CD4-positive, CD25-positive, alpha-beta regulatory T cell (primary cell): ENCODE measurements around the gene AIG1. TPM values are rescaled to one million over a fixed set of nuclear protein-coding genes. Genes with fewer than 3 reads are reported as not detected.
"Not testable (repeated sequence)": the region's sequence is repeated elsewhere in the genome, so short reads cannot be mapped to it uniquely, and the experiment has no call there.

ENCODE experiments used
- ATAC-seq, 2 donors: fragments of 150-1000 bp; cut with Tn5 transposase; one replicate each; pipeline ENCODE4 v1.10.0; 2021; ENCODE audit warnings: low read depth in 2 of 2, moderate number of reproducible peaks in 2 of 2, moderate library complexity in 1 of 2
- DNase-seq, 3 donors: peaks; one replicate each; pipeline versions ENCODE4 v3.0.0 to v3.0.0-alpha.2; 2012 to 2022; ENCODE audit warnings: mixed read lengths in 1 of 3
- H3K27ac ChIP-seq: one replicate; pipeline ENCODE4 v1.7.0; 2013; ENCODE audit warnings: mild to moderate bottlenecking, low read length; ENCODE audit not compliant: insufficient read depth, poor library complexity, severe bottlenecking
- H3K27me3 ChIP-seq: one replicate; pipeline ENCODE4 v1.7.0; 2013; ENCODE audit warnings: low read length; ENCODE audit not compliant: control insufficient read depth, insufficient read depth
- H3K36me3 ChIP-seq: one replicate; pipeline ENCODE4 v1.7.0; 2013; ENCODE audit warnings: mild to moderate bottlenecking, low read length, moderate library complexity; ENCODE audit not compliant: control insufficient read depth, insufficient read depth
- H3K4me1 ChIP-seq: 2 replicates; pipeline ENCODE4 v1.7.0; 2013; ENCODE audit warnings: mild to moderate bottlenecking, low read length; ENCODE audit not compliant: insufficient read depth, control insufficient read depth, poor library complexity, severe bottlenecking
- H3K4me3 ChIP-seq: one replicate; pipeline ENCODE4 v1.7.0; 2013; ENCODE audit warnings: low read depth, mild to moderate bottlenecking, low read length, moderate library complexity
- H3K9me3 ChIP-seq, 2 experiments: 1 replicate in 1 of 2; 2 replicates in 1 of 2; pipeline ENCODE4 v1.7.0; 2013; ENCODE audit warnings: low read length in 2 of 2, mild to moderate bottlenecking in 1 of 2, moderate library complexity in 1 of 2; ENCODE audit not compliant: control insufficient read depth in 2 of 2
- H3K27ac Mint-ChIP-seq, 3 donors: one replicate each; pipeline ENCODE4 v1.8.0; 2020 to 2022; ENCODE audit warnings: mild to moderate bottlenecking in 3 of 3, mixed read lengths in 3 of 3, moderate library complexity in 2 of 3
- H3K27me3 Mint-ChIP-seq: one replicate; pipeline ENCODE4 v1.8.0; 2022; ENCODE audit warnings: mild to moderate bottlenecking, mixed read lengths
- H3K36me3 Mint-ChIP-seq: one replicate; pipeline ENCODE4 v1.8.0; 2020; ENCODE audit warnings: mixed read lengths
- H3K4me1 Mint-ChIP-seq, 4 donors: one replicate each; pipeline ENCODE4 v1.8.0; 2020 to 2022; ENCODE audit warnings: mixed read lengths in 4 of 4, mild to moderate bottlenecking in 1 of 4
- H3K4me3 Mint-ChIP-seq, 4 donors: one replicate each; pipeline ENCODE4 v1.8.0; 2020 to 2022; ENCODE audit warnings: mild to moderate bottlenecking in 4 of 4, mixed read lengths in 4 of 4, moderate library complexity in 3 of 4
- H3K9me3 Mint-ChIP-seq, 7 donors: one replicate each; pipeline ENCODE4 v1.8.0; 2020 to 2022; ENCODE audit warnings: mixed read lengths in 7 of 7, mild to moderate bottlenecking in 3 of 7, moderate library complexity in 2 of 7
- polyA plus RNA-seq, 4 donors: library from polyadenylated mRNA; unstranded; fragments of 300-500 nt; fragmentation: Illumina TruSeq; gene quantifications; one replicate each; pipeline ENCODE4 v1.2.3, GENCODE V29; 2021
- total RNA-seq: library from RNA; stranded (reverse); gene quantifications from one replicate; pipeline ENCODE4 v1.2.3, GENCODE V29; 2022

Gene AIG1
- total and polyA plus RNA-seq, 5 donors from 2014 or later: 4.2 to 19.6 (median 13.9) TPM

DNA sequence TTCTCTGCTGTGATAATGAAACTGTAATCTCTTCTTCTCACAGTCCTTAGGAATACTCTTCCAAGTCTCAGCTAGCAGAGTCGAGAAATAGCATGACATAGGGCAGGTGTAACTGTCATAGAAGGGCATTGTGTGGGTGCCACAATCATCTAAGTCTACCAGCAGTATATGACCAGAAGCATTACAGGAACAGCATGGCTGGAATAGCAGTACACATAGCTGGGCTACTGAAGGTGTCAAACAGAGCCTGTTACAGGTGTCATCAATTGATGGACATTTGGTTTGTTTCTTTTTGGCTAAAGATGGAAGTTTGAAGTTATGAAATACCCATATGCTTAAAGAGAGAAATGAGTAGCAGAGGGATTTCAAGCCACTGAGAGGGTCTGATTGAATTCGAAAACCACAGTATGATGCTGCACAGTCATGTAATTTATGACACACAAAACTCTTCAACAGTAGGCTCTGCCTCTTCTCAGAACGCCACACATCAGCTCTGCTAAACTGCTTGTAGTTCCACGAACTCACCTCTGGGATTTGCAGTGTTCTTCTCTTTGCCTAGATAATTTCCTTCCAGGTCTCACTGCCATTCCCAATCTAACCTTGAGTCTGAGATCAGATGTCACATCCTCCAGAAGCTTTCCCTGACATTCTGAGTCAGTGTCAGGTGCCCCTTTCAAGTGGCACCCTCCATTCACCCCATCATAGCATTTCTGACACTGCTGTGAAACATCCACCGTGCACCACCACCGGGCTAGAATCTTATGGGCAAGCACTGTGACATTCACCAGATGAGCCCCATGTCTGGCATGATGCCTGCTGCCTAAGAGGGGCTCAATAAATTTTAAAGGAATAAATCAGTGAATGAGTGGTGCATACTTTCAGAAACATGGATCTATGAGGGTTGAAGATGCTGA, 238.8 kb downstream of the AIG1 start:
- no peak for ATAC-seq
- Histone ChIP-seq H3K9me3 (no peaks in the 10 kb centered on the region), H3K27ac (no peak overlapping the region), H3K4me1 (no peaks in the 10 kb centered on the region), H3K36me3 (no peaks in the 10 kb centered on the region), H3K4me3 (no peak overlapping the region), H3K27me3 (no peaks in the 10 kb centered on the region)
- no peak for DNase-seq
- peaks cover 0 to 3% (median 1%) of the 10 kb centered on the region in 7 donors for H3K9me3 Mint-ChIP-seq
- H3K27me3 Mint-ChIP-seq: peaks cover 5% of the 10 kb centered on the region
- no peak overlapping the region for H3K4me3 Mint-ChIP-seq
- H3K27ac Mint-ChIP-seq: no peak overlapping the region
- peaks cover 6% of the 10 kb centered on the region for H3K36me3 Mint-ChIP-seq
- H3K4me1 Mint-ChIP-seq: no peaks in the 10 kb centered on the region

DNA sequence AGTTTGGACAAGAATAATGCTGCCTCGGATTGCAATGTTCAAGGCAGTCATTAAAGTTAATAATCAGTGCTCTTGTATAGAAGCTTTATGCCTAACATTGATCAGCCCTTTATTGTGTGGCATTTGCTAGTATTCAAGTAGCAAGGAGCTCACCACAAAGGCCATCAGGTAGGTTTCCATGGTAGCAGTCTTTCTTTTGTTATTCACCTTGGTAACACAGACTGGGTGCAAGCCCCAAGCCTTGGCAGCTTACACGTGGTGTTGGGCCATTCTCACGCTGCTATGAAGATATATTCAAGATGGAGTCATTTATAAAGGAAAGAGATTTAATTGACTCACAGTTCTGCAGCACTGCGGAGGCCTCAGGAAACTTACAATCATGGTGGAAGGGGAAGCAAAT, 240.5 kb downstream of the AIG1 start:
- H3K27me3 Mint-ChIP-seq: peaks cover 5% of the 10 kb centered on the region

DNA sequence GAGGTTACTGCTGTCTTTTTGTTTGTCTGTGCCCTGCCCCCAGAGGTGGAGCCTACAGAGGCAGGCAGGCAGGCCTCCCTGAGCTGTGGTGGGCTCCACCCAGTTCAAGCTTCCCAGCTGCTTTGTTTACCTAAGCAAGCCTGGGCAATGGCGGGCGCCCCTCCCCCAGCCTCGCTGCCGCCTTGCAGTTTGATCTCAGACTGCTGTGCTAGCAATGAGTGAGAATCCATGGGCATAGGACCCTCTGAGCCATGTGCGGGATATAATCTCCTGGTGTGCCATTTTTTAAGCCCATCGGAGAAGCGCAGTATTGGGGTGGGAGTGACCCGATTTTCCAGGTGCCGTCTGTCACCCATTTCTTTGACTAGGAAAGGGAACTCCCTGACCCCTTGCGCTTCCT, 247.1 kb downstream of the AIG1 start:
- peaks cover 10% of the 10 kb centered on the region for H3K27me3 Mint-ChIP-seq
- H3K36me3 ChIP-seq, H3K27ac ChIP-seq, H3K27me3 ChIP-seq, ATAC-seq, H3K36me3 Mint-ChIP-seq, H3K4me1 ChIP-seq, H3K9me3 ChIP-seq, H3K9me3 Mint-ChIP-seq, H3K4me1 Mint-ChIP-seq, H3K4me3 ChIP-seq, H3K27ac Mint-ChIP-seq, H3K4me3 Mint-ChIP-seq, DNase-seq: not testable (repeated sequence)

More for the DNA sequence above, 240.5 kb downstream of the AIG1 start:
- H3K9me3 Mint-ChIP-seq: peaks cover 0 to 6% (median 1%) of the 10 kb centered on the region in 7 donors
- no peaks in the 10 kb centered on the region for H3K4me1 Mint-ChIP-seq
- H3K4me1 ChIP-seq: no peaks in the 10 kb centered on the region
- no peak overlapping the region for H3K27ac ChIP-seq
- no peaks in the 10 kb centered on the region for H3K36me3 ChIP-seq
- H3K27me3 ChIP-seq: no peaks in the 10 kb centered on the region
- no peak overlapping the region for H3K27ac Mint-ChIP-seq
- H3K36me3 Mint-ChIP-seq: peaks cover 6% of the 10 kb centered on the region
- no peak for ATAC-seq
- no peaks in the 10 kb centered on the region for H3K9me3 ChIP-seq
- no peak overlapping the region for H3K4me3 Mint-ChIP-seq
- DNase-seq: no peak
- H3K4me3 ChIP-seq: no peak overlapping the region

DNA sequence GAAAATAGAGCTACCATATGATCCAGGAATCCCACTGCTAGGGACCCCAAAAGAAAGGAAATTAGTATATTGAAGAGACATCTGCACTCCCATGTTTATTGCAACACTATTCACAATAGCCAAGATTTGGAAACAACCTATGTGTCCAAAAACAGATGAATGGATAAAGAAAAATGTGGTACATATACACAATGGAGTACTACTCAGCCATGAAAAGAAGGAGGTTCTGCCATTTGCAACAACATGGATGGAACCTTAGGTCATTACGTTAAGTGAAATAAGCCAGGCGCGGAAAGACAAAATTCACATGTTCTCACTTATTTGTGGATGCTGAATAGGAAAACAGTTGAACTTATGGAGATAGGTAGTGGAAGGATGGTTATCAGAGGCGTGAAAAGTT, 252.5 kb downstream of the AIG1 start:
- Histone ChIP-seq H3K36me3 (no peaks in the 10 kb centered on the region), H3K27ac (no peak overlapping the region)

DNA sequence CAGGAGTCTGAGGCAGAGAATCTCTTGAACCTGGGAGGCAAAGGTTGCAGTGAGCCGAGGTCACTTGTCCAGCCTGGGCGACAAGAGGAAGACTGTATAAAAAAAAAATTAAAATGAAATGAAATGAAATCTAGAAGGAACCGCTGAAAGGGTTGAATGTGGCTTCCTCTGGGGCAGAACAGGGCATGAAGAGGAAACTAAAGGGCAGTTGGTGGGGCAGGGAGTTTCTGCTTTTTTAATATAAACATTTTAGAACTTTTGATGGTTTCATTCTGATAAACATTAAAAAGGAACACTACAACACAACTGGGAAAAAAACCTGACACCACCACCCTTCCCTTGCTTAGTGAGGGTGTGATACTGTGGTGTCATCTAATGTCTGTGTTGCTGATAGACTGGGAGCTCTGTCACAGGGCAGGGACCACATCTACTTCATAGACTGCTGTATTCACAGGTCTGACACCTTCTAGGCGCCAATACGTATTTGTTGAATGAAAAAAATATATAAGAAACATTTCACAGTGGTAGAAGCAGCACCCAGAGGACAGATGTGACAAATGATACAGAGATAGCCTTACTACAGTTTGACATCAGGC, 260.9 kb downstream of the AIG1 start:
- peaks cover 0 to 13% (median 5%) of the 10 kb centered on the region in 7 donors for H3K9me3 Mint-ChIP-seq
- no peaks in the 10 kb centered on the region for H3K36me3 Mint-ChIP-seq
- no peak for ATAC-seq
- no peaks in the 10 kb centered on the region for H3K9me3 ChIP-seq
- no peak overlapping the region for H3K27ac ChIP-seq
- H3K4me1 Mint-ChIP-seq: no peaks in the 10 kb centered on the region
- H3K4me3 ChIP-seq: no peak overlapping the region
- DNase-seq: no peak
- no peak overlapping the region for H3K4me3 Mint-ChIP-seq
- no peaks in the 10 kb centered on the region for H3K36me3 ChIP-seq
- no peak overlapping the region for H3K27ac Mint-ChIP-seq
- no peaks in the 10 kb centered on the region for H3K4me1 ChIP-seq
- peaks cover 2% of the 10 kb centered on the region for H3K27me3 ChIP-seq
- H3K27me3 Mint-ChIP-seq: peaks cover 5% of the 10 kb centered on the region

More for the DNA sequence above, 252.5 kb downstream of the AIG1 start:
- Mint-ChIP-seq H3K27ac (peak overlapping the region in 1 of 3 donors; percentile 18), H3K4me1 (no peaks in the 10 kb centered on the region), H3K36me3 (no peaks in the 10 kb centered on the region), H3K4me3 (no peak overlapping the region), H3K9me3 (peaks cover 0 to 30% (median 7%) of the 10 kb centered on the region in 7 donors), H3K27me3 (peaks cover 27% of the 10 kb centered on the region)
- Histone ChIP-seq H3K9me3 (peaks cover 0 to 2% of the 10 kb centered on the region in 2 experiments), H3K27me3 (no peaks in the 10 kb centered on the region), H3K4me3 (no peak overlapping the region), H3K4me1 (no peaks in the 10 kb centered on the region)
- no peak for ATAC-seq
- no peak for DNase-seq

DNA sequence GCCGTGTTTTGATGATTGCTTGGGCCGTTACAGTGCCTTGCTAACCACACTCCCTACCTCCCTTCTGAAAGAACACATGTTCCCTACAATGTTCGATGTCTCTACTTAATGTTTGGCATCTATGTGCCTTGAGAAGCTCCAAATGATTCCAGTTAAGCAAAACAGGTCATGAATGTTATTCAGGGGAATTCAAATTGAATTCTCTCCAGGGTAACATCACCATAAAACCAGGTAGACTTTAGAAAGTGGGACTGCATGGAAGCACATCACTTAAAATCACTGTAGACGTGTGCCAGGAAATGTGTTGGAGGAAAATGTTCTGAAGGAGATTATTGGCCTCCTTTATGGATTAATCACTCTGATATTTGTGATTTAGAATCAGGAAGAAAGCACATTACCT, 261.7 kb downstream of the AIG1 start:
- ATAC-seq (no peak), DNase-seq (no peak)
- Mint-ChIP-seq H3K27me3 (peaks cover under 1% of the 10 kb centered on the region), H3K9me3 (peaks cover 0 to 8% (median 1%) of the 10 kb centered on the region in 7 donors), H3K4me3 (no peak overlapping the region), H3K36me3 (no peaks in the 10 kb centered on the region), H3K27ac (no peak overlapping the region), H3K4me1 (no peaks in the 10 kb centered on the region)
- H3K4me1 ChIP-seq: no peaks in the 10 kb centered on the region
- H3K27me3 ChIP-seq: peaks cover 2% of the 10 kb centered on the region
- no peak overlapping the region for H3K4me3 ChIP-seq
- H3K9me3 ChIP-seq: no peaks in the 10 kb centered on the region
- H3K27ac ChIP-seq: no peak overlapping the region
- H3K36me3 ChIP-seq: no peaks in the 10 kb centered on the region

DNA sequence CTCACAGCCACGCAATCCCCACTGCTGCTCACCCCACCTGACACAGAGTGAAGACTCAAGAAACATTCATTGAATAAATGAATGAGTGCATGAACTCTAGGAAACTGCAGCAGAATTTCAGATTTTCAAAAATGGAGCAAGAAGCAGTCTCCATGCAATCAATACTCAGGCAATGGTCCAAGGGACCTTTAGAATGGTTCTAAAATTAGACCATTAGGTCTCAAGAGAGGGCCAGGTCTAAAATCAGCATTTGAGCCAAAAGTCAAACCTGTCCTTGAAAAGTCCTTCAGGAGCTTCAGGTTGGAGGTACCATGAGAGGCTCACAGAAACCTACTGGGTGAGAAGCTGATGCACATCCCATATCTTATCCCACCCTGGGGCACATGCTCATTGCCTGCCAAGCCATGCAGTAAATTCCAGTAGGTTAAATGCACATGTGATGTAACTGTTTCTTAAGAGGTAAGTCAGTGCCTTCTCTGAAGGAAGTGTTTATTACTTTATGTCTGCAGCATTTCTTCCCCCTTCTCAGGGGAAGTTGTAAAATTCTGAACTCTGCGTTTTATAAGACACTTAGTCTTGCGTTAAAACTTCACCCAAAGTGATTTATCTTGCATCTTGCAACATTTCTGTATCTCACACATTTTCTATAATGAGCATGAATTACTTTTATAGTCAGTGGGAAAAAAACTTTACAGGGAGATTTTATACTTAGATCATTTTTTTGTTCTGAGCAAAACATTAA, 263.2 kb downstream of the AIG1 start:
- no peak overlapping the region for H3K4me3 ChIP-seq
- peak overlapping the region in 1 of 3 donors; percentile 9 for H3K27ac Mint-ChIP-seq

More for the DNA sequence above, 263.2 kb downstream of the AIG1 start:
- Mint-ChIP-seq H3K9me3 (peaks cover 0 to 3% (median 0%) of the 10 kb centered on the region in 7 donors), H3K4me3 (no peak overlapping the region), H3K36me3 (no peaks in the 10 kb centered on the region), H3K27me3 (no peaks in the 10 kb centered on the region), H3K4me1 (no peaks in the 10 kb centered on the region)
- H3K36me3 ChIP-seq: no peaks in the 10 kb centered on the region
- peaks cover 2% of the 10 kb centered on the region for H3K27me3 ChIP-seq
- H3K9me3 ChIP-seq: no peaks in the 10 kb centered on the region
- no peak for DNase-seq
- no peak overlapping the region for H3K27ac ChIP-seq
- ATAC-seq: no peak
- no peaks in the 10 kb centered on the region for H3K4me1 ChIP-seq
